SKM-1 treated with dmso at 0.1 percent for 144 hours (cell line): Measurements from ENCODE around the gene FFAR3.
"Not testable (repeated sequence)": the region's sequence is repeated elsewhere in the genome, so short reads cannot be mapped to it uniquely, and the experiment has no call there.

Experiments
- DNase-seq: peaks from one replicate; lab custom pipeline; 2025; ENCODE audit not compliant: unreplicated experiment; lab: John Stamatoyannopoulos, UW

The FFAR3 gene

GRCh38 chr19:35399948-35400772 is 41.9 kb downstream of the FFAR3 start:
- no peak for DNase-seq

GRCh38 chr19:35400773-35401100 is 42.5 kb downstream of the FFAR3 start:
- DNase-seq: no peak

- DNase-seq: not testable (repeated sequence)
Measured at GRCh38 chr19:35401416-35401815, 43.2 kb downstream of the FFAR3 start.

GRCh38 chr19:35403116-35403760 is 45.0 kb downstream of the FFAR3 start:
- DNase-seq: no peak

DNA sequence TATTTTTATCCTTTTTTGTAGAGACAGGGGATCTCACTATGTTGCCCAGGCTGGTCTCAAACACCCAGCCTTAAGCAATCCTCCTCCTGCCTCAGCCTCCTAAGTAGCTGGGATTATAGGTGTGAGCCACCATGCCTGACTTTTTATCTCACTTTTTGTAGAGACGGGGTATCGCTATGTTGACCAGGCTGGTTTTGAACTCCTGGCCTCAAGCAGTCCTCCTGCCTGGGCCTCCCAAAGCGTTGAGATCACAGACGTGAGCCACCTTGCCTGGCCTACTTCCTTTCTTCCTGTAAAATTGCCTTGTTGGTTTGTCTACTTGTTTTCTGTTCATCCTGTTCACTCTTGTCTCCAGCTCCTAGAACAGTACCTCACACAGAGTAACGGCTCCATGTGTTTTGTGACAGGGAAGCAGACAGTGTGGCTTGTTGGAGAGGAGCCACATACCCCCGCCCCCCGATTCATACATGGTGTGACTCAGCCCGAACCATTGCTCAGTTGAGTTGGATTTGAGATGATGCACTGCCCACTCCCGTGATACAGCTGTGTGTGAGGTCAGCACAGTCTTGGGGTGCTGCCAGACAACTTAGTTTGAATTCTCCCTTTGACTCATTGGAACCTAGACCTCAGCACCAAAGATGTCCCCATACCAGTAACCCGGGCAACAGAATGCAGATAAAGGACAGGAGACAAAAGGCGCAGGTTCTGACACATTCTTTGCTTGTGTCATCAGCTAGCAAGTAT is 46.8 kb downstream of the FFAR3 start:
- no peak for DNase-seq

DNA sequence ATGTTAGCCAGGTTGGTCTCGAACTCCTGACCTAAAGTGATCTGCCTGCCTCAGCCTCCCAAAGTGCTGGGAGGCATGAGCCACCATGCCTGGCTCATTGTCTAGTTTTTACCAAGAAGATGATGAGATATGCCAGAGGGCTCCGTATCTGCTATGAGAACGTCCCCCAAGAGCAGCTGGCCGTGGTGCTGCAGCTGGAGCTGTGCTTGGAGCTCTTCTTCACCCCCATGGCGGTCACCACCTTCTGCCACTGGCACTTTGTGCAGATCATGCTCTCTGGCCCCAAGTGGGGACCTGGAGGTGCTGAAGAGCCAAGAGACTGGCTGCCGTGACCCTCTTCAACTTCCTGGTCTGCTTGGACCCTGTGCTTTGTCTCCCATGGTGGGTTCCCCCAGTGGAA is 49.4 kb downstream of the FFAR3 start:
- DNase-seq: no peak

GRCh38 chr19:35408284-35409171 is 50.3 kb downstream of the FFAR3 start:
- no peak for DNase-seq

DNA sequence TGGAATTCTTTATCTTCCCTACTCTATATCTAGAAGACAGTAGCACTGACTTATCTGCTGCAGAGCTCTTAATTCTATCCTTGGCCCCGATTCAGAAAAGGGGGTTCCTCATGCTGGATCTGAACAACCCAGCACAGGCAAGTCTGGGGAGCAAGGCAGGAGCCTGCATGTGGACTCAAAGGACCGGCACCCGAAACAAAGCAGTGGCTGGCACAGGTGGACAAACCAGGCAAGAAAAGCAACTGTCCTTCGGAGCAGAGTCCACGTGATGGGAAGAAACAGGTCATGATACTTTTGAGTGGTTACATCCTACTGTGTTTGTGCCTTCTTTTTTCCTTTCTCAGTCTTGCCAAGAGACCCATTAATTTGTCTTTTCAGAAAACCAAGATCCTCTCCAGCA is 50.9 kb downstream of the FFAR3 start:
- DNase-seq: no peak
